Tibial artery (tissue), 4 donors: ENCODE data around the gene RASA1.

Source experiments
- DNase-seq, 2 donors: peaks; one replicate each; pipeline ENCODE4 v3.0.0-alpha.2; 2019
- H3K27ac ChIP-seq, 2 donors: fragments of 200-600 bp; sonication (generic) in 1 of 2; 1 replicate in 1 of 2; 2 replicates in 1 of 2; pipeline ENCODE4 v1.5.1; 2018 to 2019; ENCODE audit warnings: mild to moderate bottlenecking in 1 of 2
- H3K27me3 ChIP-seq, 2 donors: fragments of 200-600 bp; sonication (generic) in 1 of 2; one replicate each; pipeline versions ENCODE4 v1.5.1 to v1.6.0; 2016 to 2019
- H3K36me3 ChIP-seq, 3 donors: fragments of 200-600 bp; sonication (generic) in 2 of 3; one replicate each; pipeline ENCODE4 v1.5.1; 2016 to 2019; ENCODE audit warnings: mild to moderate bottlenecking in 2 of 3
- H3K4me1 ChIP-seq, 4 donors: fragments of 200-600 bp; sonication (generic) in 2 of 4; 1 replicate in 3 of 4; 2 replicates in 1 of 4; pipeline ENCODE4 v1.5.1; 2016 to 2019
- H3K4me3 ChIP-seq, 2 donors: fragments of 200-600 bp; sonication (generic) in 1 of 2; 1 replicate in 1 of 2; 2 replicates in 1 of 2; pipeline ENCODE4 v1.5.1; 2018 to 2019; ENCODE audit warnings: mild to moderate bottlenecking in 2 of 2
- H3K9me3 ChIP-seq, 3 donors: fragments of 200-600 bp; sonication (generic) in 1 of 3; one replicate each; pipeline ENCODE4 v1.5.1; 2016 to 2019
- intact Hi-C: fragments of 100-400 bp; cut with DNase I; formaldehyde crosslinking; loops from one replicate; pipeline ENCODE4 v1.15.0; 2023; ENCODE audit warnings: low total_unique reads
- TF ChIP-seq, protein P1 (sequence below), 2 experiments: fragments of 200-600 bp in 1 of 2; fragments of 450-650 bp in 1 of 2; IDR thresholded peaks; one replicate each; pipeline ENCODE4 v1.5.1; 2017 to 2019; ENCODE audit warnings: antibody characterized with exemption in 2 of 2, mild to moderate bottlenecking in 1 of 2, moderate library complexity in 1 of 2

The RASA1 gene

DNA sequence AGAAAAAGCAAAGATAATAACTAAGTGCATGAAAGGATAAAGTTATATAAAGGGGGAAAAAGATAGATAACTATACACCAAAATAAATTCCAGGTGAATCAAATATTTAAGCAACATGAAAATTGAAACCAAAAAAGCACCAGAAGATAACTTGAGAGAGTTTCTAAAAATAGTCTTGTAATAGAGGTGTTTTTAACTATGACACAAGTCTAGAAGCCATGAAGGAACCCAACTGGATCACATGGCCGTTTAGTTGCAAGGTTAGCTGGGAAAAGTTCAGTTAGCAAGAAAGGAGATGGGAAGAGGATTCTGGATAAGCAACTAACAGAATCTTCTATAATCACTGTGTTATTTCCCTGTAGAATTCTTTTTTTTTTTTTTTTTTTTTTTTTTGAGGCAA, 9.2 kb upstream of the RASA1 start:
- H3K27ac ChIP-seq, result no peak overlapping the region
- no peaks in the 10 kb centered on the region for H3K4me1 ChIP-seq
- intact Hi-C loops, result no loop called here
- no peaks in the 10 kb centered on the region for H3K9me3 ChIP-seq
- TF ChIP-seq, protein P1, sequence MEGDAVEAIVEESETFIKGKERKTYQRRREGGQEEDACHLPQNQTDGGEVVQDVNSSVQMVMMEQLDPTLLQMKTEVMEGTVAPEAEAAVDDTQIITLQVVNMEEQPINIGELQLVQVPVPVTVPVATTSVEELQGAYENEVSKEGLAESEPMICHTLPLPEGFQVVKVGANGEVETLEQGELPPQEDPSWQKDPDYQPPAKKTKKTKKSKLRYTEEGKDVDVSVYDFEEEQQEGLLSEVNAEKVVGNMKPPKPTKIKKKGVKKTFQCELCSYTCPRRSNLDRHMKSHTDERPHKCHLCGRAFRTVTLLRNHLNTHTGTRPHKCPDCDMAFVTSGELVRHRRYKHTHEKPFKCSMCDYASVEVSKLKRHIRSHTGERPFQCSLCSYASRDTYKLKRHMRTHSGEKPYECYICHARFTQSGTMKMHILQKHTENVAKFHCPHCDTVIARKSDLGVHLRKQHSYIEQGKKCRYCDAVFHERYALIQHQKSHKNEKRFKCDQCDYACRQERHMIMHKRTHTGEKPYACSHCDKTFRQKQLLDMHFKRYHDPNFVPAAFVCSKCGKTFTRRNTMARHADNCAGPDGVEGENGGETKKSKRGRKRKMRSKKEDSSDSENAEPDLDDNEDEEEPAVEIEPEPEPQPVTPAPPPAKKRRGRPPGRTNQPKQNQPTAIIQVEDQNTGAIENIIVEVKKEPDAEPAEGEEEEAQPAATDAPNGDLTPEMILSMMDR (IDR thresholded peaks at IDR 0.05), result no peak
- no peaks in the 10 kb centered on the region for H3K36me3 ChIP-seq
- no peaks in the 10 kb centered on the region for H3K27me3 ChIP-seq
- H3K4me3 ChIP-seq, result no peak overlapping the region
- DNase-seq, result no peak

- intact Hi-C loops, result loop anchor here (10.0 kb wide), 1 partner anchor 154 kb away; the partner anchor contains the start of gene CCNH
- no peaks in the 10 kb centered on the region for H3K27me3 ChIP-seq
- TF ChIP-seq, protein P1 (IDR thresholded peaks at IDR 0.05), result no peak
- DNase-seq, result no peak
- no peak overlapping the region for H3K4me3 ChIP-seq
- no peaks in the 10 kb centered on the region for H3K36me3 ChIP-seq
- H3K27ac ChIP-seq, result no peak overlapping the region
- H3K4me1 ChIP-seq, result no peaks in the 10 kb centered on the region
- no peaks in the 10 kb centered on the region for H3K9me3 ChIP-seq
Measured at GRCh38 chr5:87260604-87261192, 7.0 kb upstream of the RASA1 start.

- Histone ChIP-seq H3K4me3 (no peak overlapping the region), H3K9me3 (no peaks in the 10 kb centered on the region), H3K27ac (no peak overlapping the region), H3K27me3 (no peaks in the 10 kb centered on the region), H3K4me1 (no peaks in the 10 kb centered on the region), H3K36me3 (no peaks in the 10 kb centered on the region)
- DNase-seq, result no peak
- intact Hi-C loops, result loop anchor here (10.0 kb wide), 1 partner anchor 151 kb away; the partner anchor contains the start of gene CCNH
- TF ChIP-seq, protein P1 (IDR thresholded peaks at IDR 0.05), result no peak
Measured at GRCh38 chr5:87263498-87263897, 4.2 kb upstream of the RASA1 start.

GRCh38 chr5:87266914-87267573, 639 bp upstream of the RASA1 start:
- TF ChIP-seq, protein P1 (IDR thresholded peaks at IDR 0.05), result no peak
- intact Hi-C loops, result loop anchor here (10.0 kb wide), 1 partner anchor 148 kb away; the partner anchor contains the start of gene CCNH
- Histone ChIP-seq H3K4me1 (peaks cover 0 to 24% (median 10%) of the 10 kb centered on the region in 4 donors), H3K4me3 (peak overlapping the region; percentile 79 to 80), H3K27ac (peak overlapping the region; percentile 85 to 94), H3K9me3 (no peaks in the 10 kb centered on the region), H3K27me3 (no peaks in the 10 kb centered on the region), H3K36me3 (no peaks in the 10 kb centered on the region)
- DNase-seq, result no peak

DNA sequence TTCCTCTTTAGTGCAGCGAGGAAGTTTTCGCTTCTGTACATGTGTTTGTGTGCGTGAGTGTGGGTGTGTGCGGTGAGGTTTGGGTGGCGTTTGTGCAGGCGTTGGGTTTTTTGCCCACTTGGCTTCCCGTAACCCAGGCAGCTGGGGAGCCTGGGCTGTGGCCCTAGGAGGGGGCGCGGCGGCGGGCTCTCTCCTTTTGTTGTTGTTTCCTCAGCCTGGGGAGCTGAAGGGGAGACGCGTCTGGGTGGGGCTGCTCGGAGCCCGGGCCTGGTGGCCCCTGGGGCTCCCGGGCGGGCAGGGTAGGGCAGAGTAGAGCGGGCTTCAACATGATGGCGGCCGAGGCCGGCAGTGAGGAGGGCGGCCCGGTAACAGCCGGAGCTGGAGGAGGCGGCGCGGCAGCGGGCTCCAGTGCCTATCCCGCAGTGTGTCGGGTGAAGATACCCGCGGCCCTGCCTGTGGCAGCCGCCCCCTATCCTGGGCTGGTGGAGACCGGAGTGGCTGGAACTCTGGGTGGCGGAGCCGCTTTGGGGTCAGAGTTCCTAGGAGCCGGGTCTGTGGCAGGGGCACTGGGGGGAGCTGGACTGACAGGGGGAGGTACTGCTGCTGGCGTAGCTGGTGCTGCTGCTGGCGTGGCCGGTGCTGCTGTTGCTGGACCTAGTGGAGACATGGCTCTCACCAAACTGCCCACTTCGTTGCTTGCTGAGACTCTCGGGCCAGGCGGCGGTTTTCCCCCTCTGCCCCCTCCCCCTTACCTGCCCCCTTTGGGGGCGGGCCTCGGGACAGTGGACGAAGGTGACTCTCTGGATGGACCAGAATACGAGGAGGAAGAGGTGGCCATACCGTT, 665 bp downstream of the RASA1 start:
- Histone ChIP-seq H3K27ac (peak overlapping the region; percentile 85 to 94), H3K36me3 (no peaks in the 10 kb centered on the region), H3K27me3 (no peaks in the 10 kb centered on the region), H3K4me3 (peak overlapping the region; percentile 79 to 80), H3K9me3 (no peaks in the 10 kb centered on the region), H3K4me1 (peaks cover 0 to 28% (median 10%) of the 10 kb centered on the region in 4 donors)
- intact Hi-C loops, result loop anchor here (10.0 kb wide), 1 partner anchor 146 kb away; the partner anchor contains the start of gene CCNH
- DNase-seq, result peak; percentile 55 to 79
- TF ChIP-seq, protein P1 (IDR thresholded peaks at IDR 0.05), result no peak
